Caco-2 (cell line): ENCODE measurements around the gene ARHGEF4. TPM values are rescaled to one million over a fixed set of nuclear protein-coding genes. Genes with fewer than 3 reads are reported as not detected.
A peak's percentile ranks its signal among the peaks of the same experiment; 100 is the strongest.

Experiments
- BruUV-seq: library from RNA; stranded (reverse); fragments of 400-500 nt; replicated peaks from 2 replicates; lab custom pipeline; 2021; lab: Mats Ljungman, UMichigan
- CTCF ChIA-PET: fragments of 300-600 bp; sonication (Branson Sonifier 250); formaldehyde crosslinking; loops from one replicate; lab custom pipeline; 2022; ENCODE audit warnings: antibody characterized with exemption; lab: Charles Lee
- POLR2A ChIA-PET: fragments of 300-600 bp; sonication (Branson Sonifier 250); formaldehyde crosslinking; loops from one replicate; lab custom pipeline; 2022; ENCODE audit warnings: antibody characterized with exemption; lab: Charles Lee
- DNase-seq, 2 experiments: peaks; one replicate each; pipeline versions ENCODE4 v3.0.0 to v3.0.0-alpha.2; 2020 to 2022
- H3K27me3 ChIP-seq: replicated peaks from 2 replicates; pipeline ENCODE4 v1.6.0; 2011; ENCODE audit warnings: low read length; ENCODE audit not compliant: control insufficient read depth, insufficient read depth
- H3K36me3 ChIP-seq: 2 replicates; pipeline ENCODE4 v1.5.1; 2011; ENCODE audit warnings: low read length; ENCODE audit not compliant: control insufficient read depth, insufficient read depth
- H3K4me1 ChIP-seq: fragments of 250-450 bp; sonication (Bioruptor Pico); 2 replicates; pipeline ENCODE4 v1.5.1; 2020; ENCODE audit warnings: mild to moderate bottlenecking
- H3K4me3 ChIP-seq: 2 replicates; pipeline ENCODE4 v1.5.1; 2011; ENCODE audit warnings: low read depth, mild to moderate bottlenecking, control low read depth, low read length
- H3K9me3 ChIP-seq: fragments of 250-450 bp; sonication (Bioruptor Pico); 2 replicates; pipeline ENCODE4 v1.5.1; 2020; ENCODE audit warnings: mild to moderate bottlenecking, moderate library complexity
- H3K27ac Mint-ChIP-seq: one replicate; pipeline ENCODE4 v1.8.0; 2022; ENCODE audit warnings: mixed read lengths; ENCODE audit not compliant: unreplicated experiment
- H3K27me3 Mint-ChIP-seq: one replicate; pipeline ENCODE4 v1.8.0; 2022; ENCODE audit warnings: mixed read lengths; ENCODE audit not compliant: insufficient read depth, unreplicated experiment
- H3K36me3 Mint-ChIP-seq: one replicate; pipeline ENCODE4 v1.8.0; 2022; ENCODE audit warnings: mild to moderate bottlenecking, mixed read lengths; ENCODE audit not compliant: insufficient read depth, unreplicated experiment
- H3K4me1 Mint-ChIP-seq: one replicate; pipeline ENCODE4 v1.8.0; 2022; ENCODE audit warnings: low read depth, mixed read lengths; ENCODE audit not compliant: unreplicated experiment
- H3K4me3 Mint-ChIP-seq: one replicate; pipeline ENCODE4 v1.8.0; 2022; ENCODE audit warnings: mild to moderate bottlenecking, moderate library complexity, mixed read lengths; ENCODE audit not compliant: unreplicated experiment
- H3K9me3 Mint-ChIP-seq: one replicate; pipeline ENCODE4 v1.8.0; 2022; ENCODE audit warnings: mixed read lengths; ENCODE audit not compliant: unreplicated experiment
- CTCF ChIP-seq, 2 experiments: fragments of 200-600 bp in 1 of 2; IDR thresholded peaks; 1 replicate in 1 of 2; 2 replicates in 1 of 2; pipeline versions ENCODE4 v1.5.1 to v1.8.0; 2011 to 2022; ENCODE audit warnings: antibody characterized with exemption in 1 of 2, control low read depth in 1 of 2, inconsistent platforms in 1 of 2, low read depth in 1 of 2, low read length in 1 of 2, mild to moderate bottlenecking in 1 of 2, moderate library complexity in 1 of 2; ENCODE audit not compliant: insufficient read depth in 1 of 2, severe bottlenecking in 1 of 2, unreplicated experiment in 1 of 2
- intact Hi-C: fragments of 100-400 bp; cut with micrococcal nuclease; formaldehyde crosslinking; loops from one replicate; pipeline ENCODE4 v1.10.0; 2022; ENCODE audit not compliant: unreplicated experiment
- total RNA-seq: library from RNA; stranded (reverse); gene quantifications from 2 replicates; pipeline ENCODE4 v1.2.3, GENCODE V29; 2022

The ARHGEF4 gene
- total RNA-seq, 1 experiment from 2014 or later: 1.8 TPM

- Histone ChIP-seq H3K4me1 (no peaks in the 10 kb centered on the region), H3K27me3 (no peaks in the 10 kb centered on the region), H3K4me3 (no peak overlapping the region), H3K36me3 (no peaks in the 10 kb centered on the region), H3K9me3 (no peaks in the 10 kb centered on the region)
- Mint-ChIP-seq H3K4me3 (peak overlapping the region; percentile 75), H3K9me3 (no peaks in the 10 kb centered on the region), H3K4me1 (no peaks in the 10 kb centered on the region), H3K27me3 (no peaks in the 10 kb centered on the region), H3K36me3 (peaks cover 6% of the 10 kb centered on the region), H3K27ac (no peak overlapping the region)
- ChIA-PET POLR2A (no interaction called here), CTCF (no interaction called here)
- DNase-seq: no peak
- intact Hi-C loops: no loop called here
- TF ChIP-seq CTCF (IDR thresholded peaks at IDR 0.05; ENCODE audit: insufficient read depth in 1 of 2, low read depth in 1 of 2, low read length in 1 of 2, severe bottlenecking in 1 of 2, unreplicated experiment in 1 of 2): no peak
- no TSS peak for BruUV-seq
These were observed 199.1 kb downstream of the ARHGEF4 start for GRCh38 chr2:131035826-131036231.

DNA sequence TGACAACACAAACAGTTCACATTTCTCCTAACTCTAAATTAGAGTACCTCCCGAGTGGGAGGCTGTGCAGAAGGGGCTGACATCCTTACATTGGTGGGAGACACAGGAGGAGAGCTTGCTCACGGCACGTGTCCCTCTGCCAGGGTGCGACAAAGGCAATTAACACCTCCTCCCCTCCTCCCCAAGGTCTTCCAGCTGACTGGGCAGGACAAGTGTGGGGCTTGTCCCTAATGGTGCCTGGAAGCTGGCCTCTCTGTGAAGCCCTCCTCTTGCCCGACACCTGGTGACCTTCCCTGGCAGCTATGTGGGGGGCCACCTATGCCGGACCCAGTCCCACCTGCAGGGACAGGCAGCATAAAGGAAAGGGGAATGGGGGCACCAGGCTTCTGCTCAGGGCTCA is 199.6 kb downstream of the ARHGEF4 start:
- H3K27me3 Mint-ChIP-seq: no peaks in the 10 kb centered on the region
- H3K4me1 ChIP-seq: no peaks in the 10 kb centered on the region
- H3K4me3 Mint-ChIP-seq: peak overlapping the region; percentile 75
- no peaks in the 10 kb centered on the region for H3K4me1 Mint-ChIP-seq
- peaks cover 6% of the 10 kb centered on the region for H3K36me3 Mint-ChIP-seq
- CTCF ChIA-PET: no interaction called here
- POLR2A ChIA-PET: no interaction called here
- H3K27me3 ChIP-seq: no peaks in the 10 kb centered on the region
- no peaks in the 10 kb centered on the region for H3K9me3 ChIP-seq
- intact Hi-C loops: no loop called here
- TF ChIP-seq CTCF (IDR thresholded peaks at IDR 0.05; ENCODE audit: insufficient read depth in 1 of 2, low read depth in 1 of 2, low read length in 1 of 2, severe bottlenecking in 1 of 2, unreplicated experiment in 1 of 2): no peak
- DNase-seq: no peak
- H3K27ac Mint-ChIP-seq: no peak overlapping the region
- no peaks in the 10 kb centered on the region for H3K9me3 Mint-ChIP-seq
- no peak overlapping the region for H3K4me3 ChIP-seq
- BruUV-seq: no TSS peak
- no peaks in the 10 kb centered on the region for H3K36me3 ChIP-seq

GRCh38 chr2:131036696-131037397 is 200.1 kb downstream of the ARHGEF4 start:
- ChIA-PET POLR2A (no interaction called here), CTCF (no interaction called here)
- Histone ChIP-seq H3K4me3 (no peak overlapping the region), H3K9me3 (no peaks in the 10 kb centered on the region), H3K27me3 (no peaks in the 10 kb centered on the region), H3K36me3 (no peaks in the 10 kb centered on the region), H3K4me1 (no peaks in the 10 kb centered on the region)
- no peak for DNase-seq
- H3K27me3 Mint-ChIP-seq: no peaks in the 10 kb centered on the region
- no peak for TF ChIP-seq CTCF (IDR thresholded peaks at IDR 0.05; ENCODE audit: insufficient read depth in 1 of 2, low read depth in 1 of 2, low read length in 1 of 2, severe bottlenecking in 1 of 2, unreplicated experiment in 1 of 2)
- BruUV-seq: no TSS peak
- H3K4me1 Mint-ChIP-seq: no peaks in the 10 kb centered on the region
- H3K36me3 Mint-ChIP-seq: peaks cover 6% of the 10 kb centered on the region
- H3K27ac Mint-ChIP-seq: no peak overlapping the region
- intact Hi-C loops: no loop called here
- no peak overlapping the region for H3K4me3 Mint-ChIP-seq
- H3K9me3 Mint-ChIP-seq: no peaks in the 10 kb centered on the region
